Measurements from ENCODE around the gene ADCY10.

The ADCY10 gene

GRCh38 chr1:167927046-167927754 is 13.3 kb upstream of the ADCY10 start:
- H3K4me3 ChIP-seq (ENCODE audit: control insufficient read depth, low read depth, low read length), result no peak overlapping the region
- TF ChIP-seq CTCF (IDR thresholded peaks at IDR 0.05; ENCODE audit: control insufficient read depth, insufficient read depth, low read depth, low read length, missing control alignments), result no peak
- DNase-seq (ENCODE audit: low read depth), result no peak

- DNase-seq (ENCODE audit: low read depth), result no peak
Measured at GRCh38 chr1:167926486-167926997, 12.6 kb upstream of the ADCY10 start.

DNA sequence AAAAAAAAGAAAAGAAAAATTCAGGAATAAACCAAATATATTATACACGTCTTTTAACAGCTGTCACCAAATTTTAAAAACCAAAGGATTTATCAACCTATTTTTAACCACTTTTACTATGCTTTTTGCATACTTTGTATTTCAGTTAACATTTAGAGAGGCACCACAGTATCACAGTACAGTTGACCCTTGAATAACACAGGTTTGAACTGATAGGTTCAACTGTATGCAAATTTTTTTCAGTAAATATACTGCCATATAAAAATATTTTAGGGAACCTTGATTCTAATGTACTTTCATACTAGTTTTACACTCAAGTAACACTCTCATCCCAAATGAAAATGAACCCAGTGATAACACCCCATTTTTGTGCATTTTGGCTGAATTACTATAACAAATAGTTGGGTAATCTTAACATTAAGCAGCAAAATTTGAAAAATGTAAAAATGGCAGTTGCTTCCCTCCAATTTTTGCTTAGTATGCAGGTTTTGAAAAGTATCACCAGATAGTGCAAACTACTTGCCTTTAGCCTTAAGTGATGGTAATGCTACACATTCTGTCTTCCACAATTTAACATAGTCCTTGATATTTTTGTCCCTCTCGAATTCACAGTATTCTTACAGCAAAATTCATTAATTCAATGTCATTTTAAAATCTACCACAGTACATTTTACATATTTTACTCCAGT is 10.8 kb upstream of the ADCY10 start:
- TF ChIP-seq CTCF (IDR thresholded peaks at IDR 0.05; ENCODE audit: control insufficient read depth, insufficient read depth, low read depth, low read length, missing control alignments), result no peak
- H3K4me3 ChIP-seq (ENCODE audit: control insufficient read depth, low read depth, low read length), result no peak overlapping the region
- DNase-seq (ENCODE audit: low read depth), result no peak

More at GRCh38 chr1:167926486-167926997, 12.6 kb upstream of the ADCY10 start:
- H3K4me3 ChIP-seq (ENCODE audit: control insufficient read depth, low read depth, low read length), result no peak overlapping the region
- no peak for TF ChIP-seq CTCF (IDR thresholded peaks at IDR 0.05; ENCODE audit: control insufficient read depth, insufficient read depth, low read depth, low read length, missing control alignments)

- TF ChIP-seq CTCF (IDR thresholded peaks at IDR 0.05; ENCODE audit: control insufficient read depth, insufficient read depth, low read depth, low read length, missing control alignments), result no peak
- H3K4me3 ChIP-seq (ENCODE audit: control insufficient read depth, low read depth, low read length), result no peak overlapping the region
- no peak for DNase-seq (ENCODE audit: low read depth)
Measured at GRCh38 chr1:167924102-167924501, 10.2 kb upstream of the ADCY10 start.

DNA sequence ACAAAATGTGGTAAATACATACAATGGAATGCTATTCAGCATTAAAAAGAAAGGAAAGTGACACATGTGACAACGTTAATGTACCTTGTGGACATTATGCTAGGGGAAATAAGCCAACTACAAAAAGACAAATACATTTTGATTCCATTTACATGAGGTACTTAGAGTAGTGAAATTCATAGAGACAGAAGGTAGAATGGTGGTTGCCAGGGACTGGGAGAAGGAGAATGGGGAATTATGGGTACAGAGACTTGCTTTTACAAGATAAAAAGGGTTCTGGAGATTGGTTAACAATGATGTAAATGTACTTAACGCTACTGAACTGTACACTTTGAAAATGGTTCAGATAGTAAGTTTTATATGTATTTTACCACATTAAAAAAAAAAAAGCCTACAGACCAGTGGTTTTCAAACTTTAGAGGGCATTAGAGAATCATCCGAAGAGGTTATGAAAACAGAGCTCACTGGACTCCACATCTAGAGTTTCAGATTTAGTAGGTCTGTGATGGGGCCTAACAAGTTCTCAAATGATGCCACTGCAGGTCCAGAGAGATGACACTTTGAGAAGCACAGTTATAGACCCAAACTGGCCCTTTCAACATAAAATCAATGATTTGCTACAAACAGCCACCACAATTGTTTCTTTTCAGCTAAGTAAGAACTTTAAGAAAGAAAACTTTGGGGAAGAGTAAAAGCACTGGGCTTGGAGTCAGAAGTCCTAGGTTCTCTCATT is 9.6 kb upstream of the ADCY10 start:
- no peak for TF ChIP-seq CTCF (IDR thresholded peaks at IDR 0.05; ENCODE audit: control insufficient read depth, insufficient read depth, low read depth, low read length, missing control alignments)
- no peak overlapping the region for H3K4me3 ChIP-seq (ENCODE audit: control insufficient read depth, low read depth, low read length)
- no peak for DNase-seq (ENCODE audit: low read depth)

- no peak for DNase-seq (ENCODE audit: low read depth)
- TF ChIP-seq CTCF (IDR thresholded peaks at IDR 0.05; ENCODE audit: control insufficient read depth, insufficient read depth, low read depth, low read length, missing control alignments), result no peak
- H3K4me3 ChIP-seq (ENCODE audit: control insufficient read depth, low read depth, low read length), result no peak overlapping the region
Measured at GRCh38 chr1:167922611-167923074, 8.7 kb upstream of the ADCY10 start.

All from AG09309 (cell line).